SJCRH30 (cell line): ENCODE results near the gene GSTA5. TPM values are rescaled to one million over a fixed set of nuclear protein-coding genes. Genes with fewer than 3 reads are reported as not detected.
"Not testable (repeated sequence)": the region's sequence is repeated elsewhere in the genome, so short reads cannot be mapped to it uniquely, and the experiment has no call there.

Experiments used
- DNase-seq, 2 experiments: peaks; one replicate each; pipeline ENCODE4 v3.0.0-alpha.2; 2015 to 2020
- H3K27ac ChIP-seq: fragments of 250-450 bp; sonication (Bioruptor Pico); 2 replicates; pipeline ENCODE4 v1.5.1; 2020; ENCODE audit warnings: mild to moderate bottlenecking, moderate library complexity
- H3K27me3 ChIP-seq: fragments of 250-450 bp; sonication (Bioruptor Pico); 2 replicates; pipeline ENCODE4 v1.5.1; 2020; ENCODE audit warnings: mild to moderate bottlenecking, moderate library complexity
- H3K36me3 ChIP-seq: fragments of 250-450 bp; sonication (Bioruptor Pico); 2 replicates; pipeline ENCODE4 v1.5.1; 2020; ENCODE audit warnings: mild to moderate bottlenecking, moderate library complexity
- H3K4me1 ChIP-seq: fragments of 250-450 bp; sonication (Bioruptor Pico); 2 replicates; pipeline ENCODE4 v1.5.1; 2020; ENCODE audit warnings: mild to moderate bottlenecking, moderate library complexity
- H3K4me3 ChIP-seq: fragments of 250-450 bp; sonication (Bioruptor Pico); 2 replicates; pipeline ENCODE4 v1.5.1; 2020; ENCODE audit warnings: mild to moderate bottlenecking, moderate library complexity
- H3K9me3 ChIP-seq: fragments of 250-450 bp; sonication (Bioruptor Pico); replicated peaks from 2 replicates; pipeline ENCODE4 v1.5.1; 2020; ENCODE audit warnings: mild to moderate bottlenecking, moderate library complexity
- total RNA-seq: library from RNA; depleted of rRNA; stranded (reverse); fragments of >200 nt; shearing (Covaris generic); gene quantifications from 2 replicates; pipeline ENCODE4 v1.2.3, GENCODE V29; 2014; rRNA removed

The GSTA5 gene
- total RNA-seq: not detected in 2 replicates

DNA sequence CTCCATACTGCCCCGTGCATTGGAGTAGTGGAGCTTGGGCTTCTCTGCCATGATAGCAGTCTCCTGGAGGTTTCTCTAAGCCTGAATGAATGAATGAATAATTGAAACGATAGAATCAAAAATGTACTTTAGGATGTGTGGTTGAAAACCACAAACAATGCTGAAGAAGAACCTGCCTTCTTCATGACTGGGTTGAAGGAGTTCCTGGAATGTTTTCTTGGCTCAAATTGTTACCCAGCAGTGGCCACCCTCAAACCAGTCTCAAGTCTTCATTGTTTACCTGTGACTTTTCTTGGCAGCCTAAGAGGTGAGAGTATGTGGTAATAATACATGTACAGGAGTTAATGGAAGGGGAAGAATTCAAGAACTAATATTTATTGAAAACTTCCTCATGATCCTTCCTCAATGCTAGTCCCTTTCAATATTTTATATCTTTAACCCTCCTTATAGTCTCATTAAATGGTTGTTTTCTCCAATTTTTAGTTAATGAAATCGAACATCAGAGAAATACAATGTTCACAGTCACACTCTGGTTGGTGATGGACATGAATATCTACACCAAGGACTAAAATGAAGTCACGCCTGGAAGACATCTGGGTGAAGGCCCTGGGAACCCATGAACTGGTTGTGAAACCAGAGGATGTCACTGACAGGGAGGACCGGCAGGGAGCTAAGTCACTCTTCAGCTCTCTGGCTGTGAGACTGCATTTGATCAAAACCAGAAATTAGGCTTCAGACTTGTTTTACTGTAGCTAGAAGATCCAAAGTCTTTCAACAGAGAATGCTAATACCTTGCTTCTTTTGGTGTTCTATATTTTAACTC lies at the start of gene GSTA5:
TSS of gene GSTA5 (minus strand) at position 51 of the 823 bp plus-strand sequence.
- Histone ChIP-seq H3K27me3 (no peaks in the 10 kb centered on the region), H3K4me1 (no peaks in the 10 kb centered on the region), H3K27ac (no peak within 1 kb of the TSS), H3K9me3 (no peaks in the 10 kb centered on the region), H3K4me3 (no peak within 1 kb of the TSS), H3K36me3 (no peaks in the 10 kb centered on the region)
- no peak for DNase-seq

DNA sequence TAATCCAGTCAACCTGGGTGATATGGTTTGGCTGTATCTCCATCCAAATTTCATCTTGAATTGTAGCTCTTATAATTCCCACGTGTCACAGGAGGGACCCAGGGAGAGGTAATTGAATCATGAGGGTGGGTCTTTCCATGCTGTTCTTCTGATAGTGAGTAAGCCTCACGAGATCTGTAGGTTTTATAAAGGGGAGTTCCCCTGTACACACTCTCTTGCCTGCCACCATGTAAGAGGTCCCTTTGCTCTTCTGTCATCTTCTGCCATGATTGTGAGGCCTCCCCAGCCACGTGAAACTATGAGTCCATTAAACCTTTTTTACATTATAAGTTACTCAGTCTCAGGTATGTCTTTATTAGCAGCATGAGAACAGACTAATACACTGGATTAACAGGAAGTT lies 49.4 kb upstream of the GSTA5 start:
- DNase-seq: no peak
- H3K4me1 ChIP-seq: no peaks in the 10 kb centered on the region
- H3K27me3 ChIP-seq: no peaks in the 10 kb centered on the region
- H3K27ac ChIP-seq: no peak overlapping the region
- no peaks in the 10 kb centered on the region for H3K9me3 ChIP-seq
- no peak overlapping the region for H3K4me3 ChIP-seq
- H3K36me3 ChIP-seq: no peaks in the 10 kb centered on the region

DNA sequence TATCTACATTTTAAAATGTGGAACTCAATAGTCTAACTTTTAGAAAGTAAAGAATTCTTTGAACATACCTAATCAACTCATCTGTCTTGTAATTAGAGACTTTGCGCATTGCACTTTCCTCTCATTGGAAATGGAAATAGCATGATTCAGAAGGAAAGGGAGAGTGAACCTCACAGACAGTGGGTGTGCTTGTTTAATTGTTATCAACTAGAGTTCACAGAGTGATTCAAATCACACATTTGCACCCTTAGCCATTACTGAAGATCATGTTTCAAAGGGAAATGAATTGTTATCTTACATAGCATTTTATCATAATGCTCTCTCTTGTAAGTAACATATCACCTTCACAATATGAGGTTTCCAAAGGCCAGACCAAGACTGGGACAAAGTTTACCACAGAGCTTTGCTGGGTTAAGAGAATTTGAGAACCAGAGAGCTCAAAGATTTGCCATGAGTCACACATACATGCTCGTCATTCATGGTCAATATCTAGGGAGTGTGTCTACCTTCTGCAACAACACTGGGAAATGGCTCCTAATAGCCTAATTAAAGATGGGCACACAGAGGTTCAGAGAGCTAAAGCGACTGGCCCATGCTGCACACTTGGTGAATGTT lies 47.4 kb upstream of the GSTA5 start:
- Histone ChIP-seq H3K9me3 (no peaks in the 10 kb centered on the region), H3K36me3 (no peaks in the 10 kb centered on the region), H3K27ac (no peak overlapping the region), H3K27me3 (no peaks in the 10 kb centered on the region), H3K4me1 (no peaks in the 10 kb centered on the region), H3K4me3 (no peak overlapping the region)
- no peak for DNase-seq

DNA sequence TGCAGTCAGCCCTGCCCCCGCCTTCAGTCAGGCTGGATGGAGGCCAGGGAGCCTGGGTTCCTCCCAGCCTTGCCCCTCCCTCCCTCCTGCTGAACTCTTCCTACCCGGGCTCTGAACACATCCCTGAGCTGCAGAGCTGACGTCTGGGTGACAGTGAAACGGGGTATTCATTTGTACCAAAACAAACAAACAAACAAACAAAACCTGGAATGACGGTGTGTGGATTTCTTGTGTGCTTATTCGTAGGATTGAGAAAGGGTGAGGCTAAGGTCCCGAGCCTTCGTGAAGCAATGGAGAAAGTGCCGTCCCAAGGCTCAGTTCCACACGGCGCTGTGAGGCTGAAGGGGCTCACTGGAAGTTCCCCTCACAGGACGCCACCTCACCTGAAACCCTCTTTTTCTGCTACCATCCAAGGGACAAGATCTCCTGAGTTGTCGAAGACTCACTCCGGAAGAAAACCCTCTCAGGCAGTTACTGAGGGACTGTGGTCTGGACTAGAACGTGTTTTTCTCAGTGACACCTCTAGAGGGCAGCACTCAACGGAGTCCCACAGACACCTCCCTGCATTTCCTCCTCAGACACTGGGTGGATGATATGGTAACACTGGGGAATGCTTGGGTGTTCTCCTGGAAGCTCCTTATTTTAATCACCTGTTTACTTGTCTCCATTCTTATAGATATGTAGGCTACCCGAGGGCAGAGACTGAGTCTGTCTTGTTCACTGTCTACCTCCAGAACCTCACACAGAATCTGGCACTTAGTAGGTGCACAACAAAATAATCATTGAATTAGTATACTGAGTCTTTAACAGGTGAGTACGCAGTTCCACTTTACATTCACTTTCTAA lies 41.6 kb upstream of the GSTA5 start:
- Histone ChIP-seq H3K36me3 (no peaks in the 10 kb centered on the region), H3K27ac (no peak overlapping the region), H3K4me3 (peak overlapping the region; percentile 55), H3K9me3 (no peaks in the 10 kb centered on the region), H3K4me1 (0 out of 2 replicates have a peak, but pooled peaks cover 4% of the 10 kb centered on the region), H3K27me3 (no peaks in the 10 kb centered on the region)
- peak; percentile 41 to 82 for DNase-seq

DNA sequence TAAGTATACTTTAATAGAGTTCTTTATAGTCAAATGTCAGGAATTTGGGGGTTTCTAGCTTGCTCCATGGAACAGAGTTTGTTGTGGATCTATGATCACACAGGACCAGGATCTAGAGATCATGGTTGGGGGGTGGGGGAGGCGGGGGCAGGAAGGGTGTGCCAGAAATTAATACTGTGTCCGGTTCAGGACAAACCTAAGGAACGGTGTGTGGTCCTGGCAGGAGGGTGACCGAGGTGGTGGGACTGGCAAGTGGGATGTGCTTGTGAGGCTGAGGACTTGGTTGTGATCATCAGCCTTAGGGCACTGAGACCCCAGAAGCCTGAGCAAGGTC lies 41.0 kb upstream of the GSTA5 start:
- Histone ChIP-seq H3K27ac (no peak overlapping the region), H3K27me3 (no peaks in the 10 kb centered on the region), H3K4me1 (0 out of 2 replicates have a peak, but pooled peaks cover 6% of the 10 kb centered on the region), H3K9me3 (no peaks in the 10 kb centered on the region), H3K36me3 (no peaks in the 10 kb centered on the region), H3K4me3 (no peak overlapping the region)
- DNase-seq: no peak

DNA sequence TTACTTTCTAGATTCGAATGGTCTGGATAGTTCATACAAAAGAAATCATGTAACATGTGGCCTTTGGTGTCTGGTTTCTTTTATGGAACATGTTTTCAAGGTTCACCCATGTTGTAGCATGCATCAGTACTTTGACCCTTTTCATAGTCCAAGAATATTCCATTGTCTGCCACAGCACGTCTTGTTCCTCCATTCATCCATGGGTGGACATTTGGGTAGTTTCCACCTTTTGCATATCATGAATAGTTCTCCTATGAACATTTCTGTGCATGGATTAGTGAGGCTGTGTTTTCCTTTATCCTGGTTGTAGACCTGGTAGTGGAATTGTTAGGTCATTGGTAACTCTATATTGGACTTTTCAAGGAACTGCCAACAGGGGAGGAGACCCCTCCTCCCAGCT lies 37.2 kb upstream of the GSTA5 start:
- H3K4me3 ChIP-seq: no peak overlapping the region
- H3K27me3 ChIP-seq: no peaks in the 10 kb centered on the region
- H3K4me1 ChIP-seq: 0 out of 2 replicates have a peak, but pooled peaks cover 6% of the 10 kb centered on the region
- DNase-seq: no peak
- no peak overlapping the region for H3K27ac ChIP-seq
- H3K9me3 ChIP-seq: no peaks in the 10 kb centered on the region
- no peaks in the 10 kb centered on the region for H3K36me3 ChIP-seq

DNA sequence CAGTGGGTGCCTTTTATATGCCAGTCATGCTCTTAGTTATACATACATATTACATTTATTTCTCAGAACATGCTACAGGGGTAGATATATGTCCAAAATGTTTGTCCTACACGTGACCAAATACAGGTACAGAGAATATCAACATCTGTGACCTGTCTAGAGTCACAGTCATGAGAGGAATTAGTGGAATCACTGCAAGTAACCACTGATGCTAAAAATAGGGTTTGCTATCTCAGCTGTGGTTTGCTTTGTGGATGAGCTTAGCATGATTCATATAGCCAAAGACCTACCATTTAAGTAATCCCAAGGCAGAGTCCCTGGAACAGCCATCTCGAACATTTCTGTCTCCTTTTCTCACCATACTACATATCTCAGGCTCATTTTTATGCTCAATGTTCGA lies 36.6 kb upstream of the GSTA5 start:
- Histone ChIP-seq H3K27me3 (no peaks in the 10 kb centered on the region), H3K4me1 (0 out of 2 replicates have a peak, but pooled peaks cover 6% of the 10 kb centered on the region), H3K27ac (no peak overlapping the region), H3K9me3 (no peaks in the 10 kb centered on the region), H3K4me3 (no peak overlapping the region), H3K36me3 (no peaks in the 10 kb centered on the region)
- DNase-seq: peak in 1 of 2 experiments; percentile 40

DNA sequence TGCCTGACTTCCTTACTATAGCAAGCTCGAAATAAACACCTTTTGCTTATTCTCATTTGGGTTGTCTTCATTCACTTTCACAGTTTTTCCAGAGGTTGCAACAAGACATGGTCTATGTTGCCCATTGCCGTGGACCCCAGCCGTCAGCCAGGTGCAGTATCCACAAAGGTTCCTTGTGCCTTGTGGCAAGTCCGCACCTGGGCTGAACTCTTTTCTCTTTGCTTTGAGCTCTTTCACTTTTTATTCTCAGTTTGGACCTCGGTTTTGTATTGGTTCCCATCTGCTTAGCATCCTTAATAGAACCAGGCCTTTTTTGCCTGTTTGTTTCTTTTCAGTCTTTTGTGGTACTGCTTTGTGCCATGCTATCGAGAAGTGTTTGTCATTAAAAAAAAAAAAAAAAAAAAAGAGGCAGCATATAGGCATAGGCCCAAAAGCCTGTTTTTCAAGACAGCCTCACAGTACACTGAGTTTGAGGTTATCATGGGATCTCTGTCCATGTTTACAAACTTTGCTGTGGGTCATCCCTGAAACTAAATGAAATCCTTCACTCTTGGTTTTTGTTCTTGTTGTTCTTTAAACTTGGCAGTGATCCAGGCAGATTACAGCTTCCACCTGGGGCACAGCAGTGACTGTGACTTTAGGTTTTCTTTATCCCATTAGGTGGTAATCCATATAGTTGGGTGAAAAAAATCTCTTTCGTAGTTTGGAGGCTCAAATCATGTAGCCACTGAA lies 35.6 kb upstream of the GSTA5 start:
- no peak overlapping the region for H3K27ac ChIP-seq
- 0 out of 2 replicates have a peak, but pooled peaks cover 6% of the 10 kb centered on the region for H3K4me1 ChIP-seq
- peak in 1 of 2 experiments; percentile 7 for DNase-seq
- no peaks in the 10 kb centered on the region for H3K9me3 ChIP-seq
- H3K27me3 ChIP-seq: no peaks in the 10 kb centered on the region
- H3K4me3 ChIP-seq: no peak overlapping the region
- H3K36me3 ChIP-seq: no peaks in the 10 kb centered on the region

DNA sequence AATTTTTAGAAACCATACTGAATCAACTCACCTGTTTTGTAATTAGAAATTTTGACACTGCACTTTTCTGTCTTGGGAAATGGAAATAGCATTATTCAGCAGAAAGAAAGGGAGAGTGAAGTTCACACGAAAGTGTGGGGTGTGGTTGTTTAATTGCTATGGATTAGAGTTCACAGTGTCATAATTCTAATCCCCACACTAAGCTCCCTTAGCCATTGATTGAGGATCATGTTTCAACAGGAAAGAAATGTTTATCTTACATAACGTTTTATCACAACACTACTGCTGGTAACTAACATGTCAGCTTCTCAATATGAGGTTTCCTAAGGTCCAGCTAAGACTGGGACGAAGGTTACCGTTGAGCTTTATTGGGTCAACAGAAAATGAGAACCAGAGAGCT lies 31.4 kb upstream of the GSTA5 start:
- no peaks in the 10 kb centered on the region for H3K9me3 ChIP-seq
- no peaks in the 10 kb centered on the region for H3K36me3 ChIP-seq
- H3K4me1 ChIP-seq: 0 out of 2 replicates have a peak, but pooled peaks cover 2% of the 10 kb centered on the region
- H3K4me3 ChIP-seq: no peak overlapping the region
- no peak for DNase-seq
- no peak overlapping the region for H3K27ac ChIP-seq
- H3K27me3 ChIP-seq: no peaks in the 10 kb centered on the region

DNA sequence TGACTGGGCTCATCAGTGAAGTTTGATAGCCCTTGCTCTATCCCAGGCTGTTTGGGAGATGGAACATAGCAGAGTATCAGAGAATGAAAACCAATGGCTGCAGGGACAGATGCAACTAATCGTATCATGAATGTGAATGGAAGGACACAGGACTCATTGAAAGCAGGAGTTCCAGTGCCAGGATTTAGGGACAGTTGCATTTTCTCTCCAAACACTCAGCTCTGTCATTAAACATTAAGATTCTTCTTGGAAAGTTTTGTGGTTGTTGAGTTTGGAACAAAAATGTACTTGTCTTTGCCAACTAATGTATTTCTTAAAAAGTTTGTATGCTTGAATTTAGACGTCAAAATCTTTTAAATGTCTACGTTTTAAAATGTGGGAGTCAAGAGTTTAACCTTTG lies 31.0 kb upstream of the GSTA5 start:
- Histone ChIP-seq H3K4me1 (no peaks in the 10 kb centered on the region), H3K27ac (no peak overlapping the region), H3K27me3 (no peaks in the 10 kb centered on the region), H3K36me3 (no peaks in the 10 kb centered on the region), H3K9me3 (no peaks in the 10 kb centered on the region), H3K4me3 (no peak overlapping the region)
- no peak for DNase-seq

DNA sequence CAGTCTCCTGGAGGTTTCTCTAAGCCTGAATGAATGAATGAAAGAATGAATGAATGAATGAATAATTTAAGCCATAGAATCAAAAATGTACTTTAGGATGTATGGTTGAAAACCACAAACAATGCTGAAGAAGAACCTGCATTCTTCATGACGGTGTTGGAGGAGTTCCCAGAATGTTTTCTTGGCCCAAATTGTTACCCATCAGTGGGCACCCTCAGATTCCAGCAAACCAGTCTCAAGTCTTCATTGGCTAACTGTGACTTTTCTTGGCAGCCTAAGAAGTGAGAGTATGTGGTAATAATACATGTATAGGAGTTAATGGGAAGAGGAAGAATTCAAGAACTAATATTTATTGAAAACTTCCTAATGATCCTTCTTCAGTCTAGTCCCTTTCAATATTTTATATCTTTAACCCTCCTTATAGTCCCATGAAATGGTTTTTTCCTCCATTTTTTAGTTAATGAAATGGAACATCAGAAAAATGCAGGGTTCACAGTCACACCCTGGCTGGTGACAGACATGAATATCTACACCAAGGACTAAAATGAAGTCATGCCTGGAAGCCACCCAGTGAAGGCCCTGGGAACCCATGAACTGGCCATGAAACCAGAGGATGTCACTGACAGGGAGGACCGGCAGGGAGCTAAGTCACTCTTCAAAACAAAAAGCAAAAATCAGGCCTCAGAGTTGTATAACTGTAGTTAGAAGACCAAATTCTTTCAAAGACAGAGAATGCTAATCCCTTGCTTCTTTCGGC lies 29.9 kb upstream of the GSTA5 start:
- DNase-seq, H3K27me3 ChIP-seq, H3K9me3 ChIP-seq, H3K27ac ChIP-seq, H3K4me1 ChIP-seq, H3K36me3 ChIP-seq, H3K4me3 ChIP-seq: not testable (repeated sequence)

DNA sequence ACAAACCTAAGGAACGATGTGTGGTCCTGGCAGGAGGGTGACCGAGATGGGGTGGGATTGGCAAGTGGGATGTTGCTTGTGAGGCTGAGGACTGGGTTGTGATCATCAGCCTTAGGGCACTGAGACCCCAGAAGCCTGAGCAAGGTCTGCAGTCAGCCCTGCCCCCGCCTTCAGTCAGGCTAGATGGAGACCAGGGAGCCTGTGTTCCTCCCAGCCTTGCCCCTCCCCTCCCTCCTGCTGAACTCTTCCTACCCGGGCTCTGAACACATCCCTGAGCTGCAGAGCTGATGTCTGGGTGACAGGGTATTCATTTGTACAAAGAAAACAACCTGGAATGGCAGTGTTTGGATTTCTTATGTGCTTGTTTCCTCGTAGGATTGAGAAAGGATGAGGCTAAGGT lies 28.3 kb upstream of the GSTA5 start:
- not testable (repeated sequence) for H3K4me1 ChIP-seq, H3K27me3 ChIP-seq, DNase-seq, H3K27ac ChIP-seq, H3K36me3 ChIP-seq, H3K4me3 ChIP-seq, H3K9me3 ChIP-seq

DNA sequence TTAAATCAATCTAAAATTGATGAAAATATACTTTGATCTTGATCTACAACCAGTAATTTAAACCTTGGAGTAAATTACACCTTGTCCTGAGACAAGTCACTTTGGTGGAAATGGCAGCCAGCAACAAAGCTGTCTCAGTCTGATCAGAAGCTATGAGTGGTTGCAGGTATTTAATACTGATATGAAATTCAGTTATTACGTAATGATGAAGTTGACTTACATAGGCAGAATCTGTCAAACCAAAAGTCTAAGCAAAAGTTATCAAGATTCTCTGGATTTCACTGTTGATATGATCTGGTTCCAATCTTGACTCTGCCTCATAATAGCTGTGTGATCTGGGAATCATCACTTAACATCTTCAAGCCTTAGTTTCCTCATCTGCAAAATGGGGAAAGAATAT lies 27.6 kb upstream of the GSTA5 start:
- no peak overlapping the region for H3K4me3 ChIP-seq
- no peak for DNase-seq
- no peaks in the 10 kb centered on the region for H3K4me1 ChIP-seq
- no peaks in the 10 kb centered on the region for H3K27me3 ChIP-seq
- H3K27ac ChIP-seq: no peak overlapping the region
- H3K9me3 ChIP-seq: no peaks in the 10 kb centered on the region
- no peaks in the 10 kb centered on the region for H3K36me3 ChIP-seq

DNA sequence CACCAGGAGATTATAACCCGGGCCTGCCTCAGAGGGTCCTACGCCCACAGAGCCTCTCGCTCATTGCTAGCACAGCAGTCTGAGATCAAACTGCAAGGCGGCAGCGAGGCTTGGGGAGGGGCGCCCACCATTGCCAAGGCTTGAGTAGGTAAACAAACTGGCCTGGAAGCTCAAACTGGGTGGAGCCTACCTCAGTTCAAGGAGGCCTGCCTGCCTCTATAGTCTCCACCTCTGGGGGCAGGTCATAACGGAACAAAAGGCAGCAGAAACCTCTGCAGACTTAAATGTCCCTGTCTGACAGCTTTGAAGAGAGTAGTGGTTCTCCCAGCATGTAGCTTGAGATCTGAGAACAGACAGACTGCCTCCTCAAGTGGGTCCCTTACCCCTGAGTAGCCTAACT lies 20.5 kb upstream of the GSTA5 start:
- not testable (repeated sequence) for DNase-seq, H3K27ac ChIP-seq, H3K4me3 ChIP-seq, H3K4me1 ChIP-seq, H3K9me3 ChIP-seq, H3K27me3 ChIP-seq, H3K36me3 ChIP-seq
